GM12892 (cell line): ENCODE results near the gene THADA.

Source experiments
- POLR2A ChIP-seq: IDR thresholded peaks from 2 replicates; pipeline ENCODE4 v1.6.1; 2011; ENCODE audit warnings: low read depth, low read length, control low read depth
- POLR2AphosphoS5 ChIP-seq: IDR thresholded peaks from 2 replicates; pipeline ENCODE4 v1.6.1; 2011; ENCODE audit warnings: low read depth, low read length, control low read depth
- TAF1 ChIP-seq: IDR thresholded peaks from 2 replicates; pipeline ENCODE4 v1.6.1; 2011; ENCODE audit warnings: low read depth, mild to moderate bottlenecking, control low read depth, low read length, borderline replicate concordance

GRCh38 chr2:43495727-43496126, 100.1 kb downstream of the THADA start:
- TF ChIP-seq POLR2A (no peak), POLR2AphosphoS5 (no peak), TAF1 (no peak)
